Nephron progenitor cell (in vitro differentiated cells): ENCODE results near the gene AGPAT1.

Experiments
- DNase-seq: peaks from one replicate; pipeline ENCODE4 v3.0.0; 2021
- H3K27ac Mint-ChIP-seq: 2 replicates; pipeline ENCODE4 v1.8.0; 2021; ENCODE audit warnings: mild to moderate bottlenecking, moderate library complexity, mixed read lengths
- H3K27me3 Mint-ChIP-seq: 2 replicates; pipeline ENCODE4 v1.8.0; 2021; ENCODE audit warnings: mild to moderate bottlenecking, low read depth, mixed read lengths; ENCODE audit not compliant: poor library complexity
- H3K36me3 Mint-ChIP-seq: 2 replicates; pipeline ENCODE4 v1.8.0; 2021; ENCODE audit warnings: low read depth, mixed read lengths
- H3K4me1 Mint-ChIP-seq: 2 replicates; pipeline ENCODE4 v1.8.0; 2021; ENCODE audit warnings: mixed read lengths
- H3K4me3 Mint-ChIP-seq: 2 replicates; pipeline ENCODE4 v1.8.0; 2021; ENCODE audit warnings: mild to moderate bottlenecking, moderate library complexity, mixed read lengths
- H3K9me3 Mint-ChIP-seq: 2 replicates; pipeline ENCODE4 v1.8.0; 2021; ENCODE audit warnings: mild to moderate bottlenecking, moderate library complexity, mixed read lengths
- TF ChIP-seq, protein P1 (sequence below): fragments of 200-600 bp; sonication (generic); IDR thresholded peaks from 2 replicates; pipeline ENCODE4 v1.5.0; 2021; ENCODE audit warnings: antibody characterized with exemption

The AGPAT1 gene

DNA sequence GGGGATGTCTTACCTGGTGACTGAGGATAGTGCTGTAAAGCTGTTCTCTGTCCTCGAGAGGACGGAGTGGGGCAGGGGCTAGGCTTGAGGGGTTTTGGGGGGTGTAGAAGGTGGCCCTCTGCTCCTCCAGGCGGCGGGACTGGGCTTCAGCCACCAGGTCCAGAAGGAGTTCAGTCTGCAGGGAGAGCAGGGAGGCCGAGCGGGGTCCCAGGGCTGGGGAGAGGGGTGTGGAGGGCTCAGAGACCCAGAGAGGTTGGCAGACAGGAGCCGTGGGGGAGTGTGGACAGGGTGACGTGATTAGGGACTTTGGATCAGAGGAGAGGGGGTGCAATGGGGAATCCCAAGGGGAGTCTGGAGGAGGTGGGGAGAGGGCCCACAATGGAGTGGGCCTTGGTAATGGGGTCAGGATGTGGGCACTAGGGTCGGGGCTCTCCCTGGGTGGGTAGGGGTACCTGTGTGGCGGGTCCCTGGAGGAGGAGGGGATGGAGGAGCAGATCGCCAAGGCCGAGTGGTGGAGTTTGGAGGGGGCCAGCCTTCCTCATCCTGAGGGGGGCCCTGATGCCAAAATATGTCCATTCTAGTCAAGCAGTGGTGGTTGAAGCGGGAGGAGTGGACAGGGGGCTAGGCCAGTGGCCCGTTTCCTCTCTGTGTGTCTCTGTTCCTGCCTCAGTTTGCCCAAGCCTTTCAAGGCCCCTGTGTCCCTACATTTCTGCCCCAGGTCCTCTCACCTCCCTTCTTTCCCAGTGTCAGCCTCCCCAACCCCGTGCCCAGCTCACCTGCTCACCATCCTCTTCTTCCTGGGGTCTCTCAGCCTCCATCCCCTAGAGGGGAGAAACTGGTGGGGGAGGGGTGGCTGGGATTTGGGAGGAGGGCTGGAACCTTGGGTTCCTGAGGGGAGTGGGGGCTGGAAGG lies 16.1 kb upstream of the AGPAT1 start:
- Mint-ChIP-seq H3K36me3 (peaks cover 9% of the 10 kb centered on the region), H3K9me3 (no peaks in the 10 kb centered on the region), H3K4me1 (peaks cover 86% of the 10 kb centered on the region), H3K27me3 (no peaks in the 10 kb centered on the region), H3K4me3 (peak overlapping the region; percentile 58), H3K27ac (peak overlapping the region; percentile 97)
- TF ChIP-seq, protein P1, sequence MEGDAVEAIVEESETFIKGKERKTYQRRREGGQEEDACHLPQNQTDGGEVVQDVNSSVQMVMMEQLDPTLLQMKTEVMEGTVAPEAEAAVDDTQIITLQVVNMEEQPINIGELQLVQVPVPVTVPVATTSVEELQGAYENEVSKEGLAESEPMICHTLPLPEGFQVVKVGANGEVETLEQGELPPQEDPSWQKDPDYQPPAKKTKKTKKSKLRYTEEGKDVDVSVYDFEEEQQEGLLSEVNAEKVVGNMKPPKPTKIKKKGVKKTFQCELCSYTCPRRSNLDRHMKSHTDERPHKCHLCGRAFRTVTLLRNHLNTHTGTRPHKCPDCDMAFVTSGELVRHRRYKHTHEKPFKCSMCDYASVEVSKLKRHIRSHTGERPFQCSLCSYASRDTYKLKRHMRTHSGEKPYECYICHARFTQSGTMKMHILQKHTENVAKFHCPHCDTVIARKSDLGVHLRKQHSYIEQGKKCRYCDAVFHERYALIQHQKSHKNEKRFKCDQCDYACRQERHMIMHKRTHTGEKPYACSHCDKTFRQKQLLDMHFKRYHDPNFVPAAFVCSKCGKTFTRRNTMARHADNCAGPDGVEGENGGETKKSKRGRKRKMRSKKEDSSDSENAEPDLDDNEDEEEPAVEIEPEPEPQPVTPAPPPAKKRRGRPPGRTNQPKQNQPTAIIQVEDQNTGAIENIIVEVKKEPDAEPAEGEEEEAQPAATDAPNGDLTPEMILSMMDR: no peak
- no peak for DNase-seq

DNA sequence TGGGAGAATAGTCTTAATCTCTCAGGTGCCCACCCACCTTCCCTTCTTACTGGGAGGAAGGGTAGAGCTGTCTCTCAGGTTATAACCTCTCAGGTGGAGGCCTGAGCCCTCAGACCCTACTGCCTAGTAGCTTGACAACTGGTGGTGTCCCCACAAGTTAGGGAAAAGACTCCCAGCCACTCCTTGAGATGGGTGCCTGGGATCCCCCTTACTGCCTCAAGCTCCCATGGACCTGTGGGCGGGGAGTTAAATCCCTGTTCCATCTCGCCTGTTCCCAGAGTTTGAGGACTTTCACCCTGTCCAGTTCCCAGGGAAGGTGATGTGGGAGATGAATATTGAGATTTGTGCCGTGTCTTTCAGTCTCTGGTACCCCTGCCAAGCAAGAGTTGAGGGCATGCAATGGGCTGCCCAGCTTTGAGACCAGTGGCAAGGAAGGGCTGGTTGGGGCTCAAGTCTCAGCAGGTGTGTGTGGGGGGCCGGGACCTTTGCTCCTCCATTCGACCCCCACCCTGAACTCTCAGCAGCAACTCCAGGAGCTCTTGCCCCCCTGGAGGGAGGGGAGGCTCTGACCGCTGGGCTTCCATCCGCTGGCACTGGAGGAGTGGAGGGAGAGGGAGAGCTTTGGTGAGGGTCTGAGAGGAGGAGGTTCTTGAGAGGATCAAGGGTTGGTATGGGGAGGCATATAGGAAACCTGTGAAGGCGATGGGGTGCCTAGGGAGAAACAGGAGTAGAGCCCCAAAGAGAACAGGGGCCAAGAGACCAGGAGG lies 15.2 kb upstream of the AGPAT1 start:
- Mint-ChIP-seq H3K4me3 (peak overlapping the region; percentile 68), H3K36me3 (peaks cover 18% of the 10 kb centered on the region), H3K9me3 (no peaks in the 10 kb centered on the region), H3K4me1 (peaks cover 86% of the 10 kb centered on the region), H3K27ac (peak overlapping the region; percentile 97), H3K27me3 (no peaks in the 10 kb centered on the region)
- TF ChIP-seq, protein P1: no peak
- no peak for DNase-seq

DNA sequence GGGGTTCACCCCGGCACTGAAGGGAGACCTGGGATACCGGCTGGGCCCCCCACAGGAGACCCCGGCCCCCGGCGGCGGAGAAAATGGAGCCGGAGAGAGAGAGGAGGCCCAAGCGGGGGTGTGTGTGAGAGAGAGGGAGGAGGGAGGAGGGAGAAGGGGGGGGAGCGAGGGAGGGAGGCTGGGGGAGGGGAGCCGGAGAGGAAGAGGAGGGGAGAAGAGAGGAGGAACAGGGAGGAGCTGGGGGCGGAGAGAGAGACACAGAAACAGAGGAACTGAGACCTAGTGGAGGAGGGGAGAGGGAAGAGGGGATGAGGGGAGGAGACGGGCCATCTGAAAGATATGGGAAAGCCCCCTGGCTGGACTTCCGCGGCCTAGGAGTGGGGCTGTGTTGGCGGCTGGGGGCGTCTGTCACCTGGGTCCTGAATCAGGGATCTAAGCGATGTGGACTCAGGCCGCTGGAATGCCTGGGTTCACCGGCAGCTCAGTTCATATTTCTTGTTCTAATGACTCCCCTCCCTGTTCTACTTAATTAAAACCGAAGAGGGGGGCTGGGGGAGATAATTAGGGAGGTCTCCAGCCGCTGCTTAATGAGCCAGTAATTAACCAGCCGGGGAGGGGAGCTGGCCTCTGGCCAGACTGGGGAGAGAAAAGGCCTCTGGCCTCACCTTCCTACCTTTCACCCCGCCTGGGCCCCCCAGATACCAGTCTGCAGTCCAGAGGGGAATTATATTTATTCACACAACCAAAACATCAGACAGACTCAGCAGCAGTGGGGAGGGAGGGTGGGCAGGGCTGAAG lies 14.4 kb upstream of the AGPAT1 start, which contains the start of gene PBX2:
PBX2 (minus strand) TSS at position 149 of the 798 bp plus-strand sequence. CDS start 287 bp downstream, outside the sequence.
- H3K27ac Mint-ChIP-seq: peak within 1 kb of the TSS; percentile 97
- H3K9me3 Mint-ChIP-seq: no peaks in the 10 kb centered on the region
- H3K4me1 Mint-ChIP-seq: peaks cover 92% of the 10 kb centered on the region
- peak within 1 kb of the TSS; percentile 97 for H3K4me3 Mint-ChIP-seq
- H3K36me3 Mint-ChIP-seq: peaks cover 25% of the 10 kb centered on the region
- peak; percentile 79 for DNase-seq
- TF ChIP-seq, protein P1: no peak
- no peaks in the 10 kb centered on the region for H3K27me3 Mint-ChIP-seq

DNA sequence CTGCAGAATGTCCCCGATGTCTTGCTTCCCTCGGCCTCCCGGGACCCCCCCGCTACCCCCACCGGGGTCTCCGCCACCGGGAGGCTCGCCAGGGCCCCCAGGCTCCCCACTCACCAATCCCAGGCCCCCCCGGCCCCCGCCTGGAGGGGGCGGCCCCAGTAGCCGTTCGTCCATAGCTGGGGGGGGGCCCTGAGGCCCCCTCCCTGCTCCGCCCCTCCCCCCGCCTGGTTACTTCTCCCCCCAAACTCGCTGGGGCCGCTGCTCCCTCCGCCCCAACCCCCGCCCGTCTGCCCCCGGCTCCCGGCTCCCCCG lies 13.8 kb upstream of the AGPAT1 start:
- no peak for DNase-seq
- peaks cover 25% of the 10 kb centered on the region for H3K36me3 Mint-ChIP-seq

DNA sequence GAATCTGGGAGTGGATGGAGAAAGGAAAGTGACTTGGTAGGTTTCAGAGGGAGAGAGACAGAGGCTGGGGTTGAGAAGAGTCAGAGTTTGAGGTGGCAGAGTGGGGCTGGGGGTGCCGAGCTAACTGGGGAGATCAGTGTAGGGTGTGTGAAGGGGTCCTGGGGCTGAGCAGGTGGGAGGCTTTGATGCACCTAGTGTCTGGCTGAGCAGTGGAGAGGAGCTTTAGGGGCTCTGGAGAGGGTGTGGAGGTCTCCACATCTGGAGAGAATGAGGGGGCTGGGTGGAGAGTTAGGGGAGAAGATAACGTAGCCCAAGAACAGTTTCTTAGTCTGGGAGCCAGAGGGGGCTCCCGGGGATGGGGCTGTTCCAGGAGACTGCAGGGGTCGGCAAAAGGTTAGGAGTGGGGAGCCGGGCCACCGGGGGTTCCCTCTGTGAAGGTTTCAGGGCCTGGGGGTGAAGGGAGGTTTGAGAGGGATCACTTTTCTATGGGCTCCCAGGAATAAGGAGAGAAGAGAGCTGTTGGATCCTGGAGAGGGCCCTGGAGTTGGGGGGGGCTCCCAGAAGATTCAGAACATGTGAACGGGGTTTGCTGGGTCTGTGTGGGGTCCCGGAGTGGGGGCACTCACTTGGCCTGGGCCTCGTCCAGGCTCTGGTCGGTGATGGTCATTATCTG lies 13.3 kb upstream of the AGPAT1 start:
- Mint-ChIP-seq H3K36me3 (peaks cover 25% of the 10 kb centered on the region), H3K9me3 (no peaks in the 10 kb centered on the region), H3K27me3 (no peaks in the 10 kb centered on the region), H3K27ac (peak overlapping the region; percentile 96), H3K4me1 (peaks cover 83% of the 10 kb centered on the region), H3K4me3 (peak overlapping the region; percentile 97)
- no peak for DNase-seq
- TF ChIP-seq, protein P1: no peak

More for the DNA sequence above, 13.8 kb upstream of the AGPAT1 start:
- Mint-ChIP-seq H3K4me3 (peak overlapping the region; percentile 97), H3K27me3 (no peaks in the 10 kb centered on the region), H3K9me3 (no peaks in the 10 kb centered on the region), H3K27ac (no peak overlapping the region), H3K4me1 (peaks cover 87% of the 10 kb centered on the region)
- TF ChIP-seq, protein P1: no peak
